PFSK-1 (cell line): ENCODE results near the gene SUPT16H.

Experiments
- FOXP2 ChIP-seq: optimal IDR thresholded peaks from 2 replicates; pipeline ENCODE3; 2011; ENCODE audit warnings: borderline replicate concordance, control low read depth, inconsistent platforms; ENCODE audit not compliant: insufficient read depth; ENCODE audit errors: extremely low read length, extremely low read depth
- POLR2AphosphoS5 ChIP-seq: IDR thresholded peaks from 2 replicates; pipeline ENCODE4 v1.6.1; 2012; ENCODE audit warnings: low read depth, mild to moderate bottlenecking, control low read depth, low read length, moderate library complexity
- REST ChIP-seq, 2 experiments: IDR thresholded peaks; 2 replicates each; pipeline versions ENCODE4 v1.6.1 to v1.8.0; 2011 to 2012; ENCODE audit warnings: low read depth in 2 of 2, low read length in 2 of 2, control low read depth in 1 of 2, inconsistent platforms in 1 of 2, mild to moderate bottlenecking in 1 of 2, moderate library complexity in 1 of 2; ENCODE audit not compliant: insufficient read depth in 1 of 2
- SIN3A ChIP-seq: IDR thresholded peaks from 2 replicates; pipeline ENCODE4 v1.6.1; 2012; ENCODE audit warnings: mild to moderate bottlenecking, low read length, moderate library complexity, borderline replicate concordance; ENCODE audit not compliant: insufficient read depth
- TAF1 ChIP-seq: IDR thresholded peaks from 2 replicates; pipeline ENCODE4 v1.6.1; 2012; ENCODE audit warnings: low read length, control low read depth, borderline replicate concordance; ENCODE audit not compliant: insufficient read depth

- TF ChIP-seq POLR2AphosphoS5 = no peak
- TF ChIP-seq TAF1 = no peak
- no peak for TF ChIP-seq REST (IDR thresholded peaks at IDR 0.05; ENCODE audit: insufficient read depth in 1 of 2, low read depth in 2 of 2, low read length in 2 of 2)
- TF ChIP-seq SIN3A = no peak
- no peak for TF ChIP-seq FOXP2
Measured at GRCh38 chr14:21406213-21406612, 22.4 kb upstream of the SUPT16H start.
